HCT116 (cell line): Measurements from ENCODE around the gene FBXL4. TPM values are rescaled to one million over a fixed set of nuclear protein-coding genes. Genes with fewer than 3 reads are reported as not detected.

Experiments
- ATAC-seq: fragments of 200-7000 bp; cut with Tn5 transposase; 2 replicates; pipeline ENCODE4 v1.9.1; 2020; ENCODE audit warnings: mild to moderate bottlenecking, moderate library complexity
- BruUV-seq: library from RNA; stranded (reverse); fragments of 400-500 nt; replicated peaks from 2 replicates; lab custom pipeline; 2021; lab: Mats Ljungman, UMichigan
- CTCF ChIA-PET: fragments of 300-600 bp; sonication (Branson Sonifier 250); formaldehyde crosslinking; loops from one replicate; lab custom pipeline; 2021; ENCODE audit warnings: antibody characterized with exemption; lab: Charles Lee
- POLR2A ChIA-PET: fragments of 300-600, 350-600 bp; sonication (Branson Sonifier 250); formaldehyde crosslinking; loops from one replicate; lab custom pipeline; 2021; ENCODE audit warnings: antibody characterized with exemption; lab: Charles Lee
- RAD21 ChIA-PET, 2 experiments: fragments of 300-600 bp; sonication (Branson Sonifier 250); formaldehyde crosslinking; loops; one replicate each; lab custom pipeline; 2023; ENCODE audit warnings: low total read pairs in 2 of 2; ENCODE audit not compliant: uncharacterized antibody in 2 of 2, unreplicated experiment in 2 of 2, low non-redundant PET in 1 of 2; lab: Charles Lee
- DNase-seq: peaks from one replicate; pipeline ENCODE4 v3.0.0-alpha.2; 2010; ENCODE audit warnings: low read depth, low spot score
- H2AFZ ChIP-seq: fragments of 200-600 bp; shearing (Covaris generic), sonication (generic); 2 replicates; pipeline ENCODE4 v1.6.1; 2017; ENCODE audit warnings: low read depth, mixed run types, mixed read lengths, antibody characterized with exemption, low read length; ENCODE audit not compliant: poor library complexity, severe bottlenecking
- H3K27ac ChIP-seq: 2 replicates; pipeline ENCODE4 v1.5.1; 2012; ENCODE audit warnings: low read depth, low read length
- H3K27me3 ChIP-seq: fragments of 200-600 bp; sonication (generic); 2 replicates; pipeline ENCODE4 v1.6.1; 2016; ENCODE audit warnings: mixed run types, low read length, mixed read lengths; ENCODE audit not compliant: insufficient read depth
- H3K36me3 ChIP-seq, 2 experiments: fragments of 200-500 bp in 1 of 2; fragments of 200-600 bp in 1 of 2; sonication (Bioruptor generic) in 1 of 2; sonication (generic) in 1 of 2; 2 replicates each; pipeline versions ENCODE4 v1.5.1 to v1.6.1; 2014 to 2016; ENCODE audit warnings: low read length in 2 of 2, inconsistent platforms in 1 of 2, mixed read lengths in 1 of 2, mixed run types in 1 of 2; ENCODE audit not compliant: insufficient read depth in 2 of 2, control insufficient read depth in 1 of 2
- H3K4me1 ChIP-seq, 2 experiments: fragments of 200-600 bp in 1 of 2; sonication (generic) in 1 of 2; 2 replicates each; pipeline versions ENCODE4 v1.5.1 to v1.6.1; 2012 to 2017; ENCODE audit warnings: low read length in 2 of 2, inconsistent platforms in 1 of 2, mild to moderate bottlenecking in 1 of 2, mixed read lengths in 1 of 2, mixed run types in 1 of 2, moderate library complexity in 1 of 2; ENCODE audit not compliant: insufficient read depth in 2 of 2, control insufficient read depth in 1 of 2
- H3K4me2 ChIP-seq: fragments of 200-600 bp; sonication (generic); 2 replicates; pipeline ENCODE4 v1.6.1; 2017; ENCODE audit warnings: mixed run types, low read length, mixed read lengths
- H3K4me3 ChIP-seq, 2 experiments: fragments of 200-600 bp in 1 of 2; sonication (generic) in 1 of 2; replicated peaks in 1 of 2; 2 replicates each; pipeline ENCODE4 v1.5.1; 2011 to 2016; ENCODE audit warnings: low read length in 2 of 2, control low read depth in 1 of 2, low read depth in 1 of 2, mild to moderate bottlenecking in 1 of 2, mixed read lengths in 1 of 2, mixed run types in 1 of 2
- H3K79me2 ChIP-seq: fragments of 200-600 bp; sonication (generic); 2 replicates; pipeline ENCODE4 v1.6.1; 2017; ENCODE audit warnings: mild to moderate bottlenecking, mixed run types, low read length, moderate library complexity, mixed read lengths; ENCODE audit not compliant: insufficient read depth
- H3K9ac ChIP-seq: fragments of 200-600 bp; sonication (generic); 2 replicates; pipeline ENCODE4 v1.6.1; 2016; ENCODE audit warnings: low read length, mixed read lengths
- H3K9me2 ChIP-seq: fragments of 200-600 bp; sonication (generic), shearing (Covaris generic); 2 replicates; pipeline ENCODE4 v1.6.1; 2017; ENCODE audit warnings: mixed run types, mild to moderate bottlenecking, moderate library complexity; ENCODE audit not compliant: insufficient read depth
- H3K9me3 ChIP-seq, 2 experiments: fragments of 200-500 bp in 1 of 2; fragments of 200-600 bp in 1 of 2; sonication (Bioruptor generic) in 1 of 2; sonication (generic) in 1 of 2; 2 replicates each; pipeline ENCODE4 v1.6.1; 2014 to 2017; ENCODE audit warnings: low read length in 2 of 2, mixed read lengths in 2 of 2, inconsistent platforms in 1 of 2, low read depth in 1 of 2, mild to moderate bottlenecking in 1 of 2, mixed run types in 1 of 2, moderate library complexity in 1 of 2; ENCODE audit not compliant: control insufficient read depth in 1 of 2, insufficient read depth in 1 of 2
- H4K20me1 ChIP-seq: fragments of 200-600 bp; sonication (generic), shearing (Covaris generic); 2 replicates; pipeline ENCODE4 v1.6.1; 2017; ENCODE audit warnings: mixed run types, mild to moderate bottlenecking, moderate library complexity; ENCODE audit not compliant: insufficient read depth
- ATF3 ChIP-seq: IDR thresholded peaks from 2 replicates; pipeline ENCODE4 v1.6.1; 2012
- FOSL1 ChIP-seq: IDR thresholded peaks from 2 replicates; pipeline ENCODE4 v1.6.1; 2012; ENCODE audit warnings: low read depth
- POLR2AphosphoS5 ChIP-seq: IDR thresholded peaks from 2 replicates; pipeline ENCODE4 v1.6.1; 2011; ENCODE audit warnings: mild to moderate bottlenecking, low read depth, low read length, moderate library complexity
- RAD21 ChIP-seq: IDR thresholded peaks from 2 replicates; pipeline ENCODE4 v1.6.1; 2012; ENCODE audit warnings: low read depth, mild to moderate bottlenecking
- REST ChIP-seq: IDR thresholded peaks from 2 replicates; pipeline ENCODE4 v1.6.1; 2012; ENCODE audit warnings: low read depth
- SP1 ChIP-seq: IDR thresholded peaks from 2 replicates; pipeline ENCODE4 v1.6.1; 2012; ENCODE audit warnings: low read depth
- YY1 ChIP-seq: IDR thresholded peaks from 2 replicates; pipeline ENCODE4 v1.6.1; 2011; ENCODE audit warnings: low read length, low read depth, moderate library complexity, mild to moderate bottlenecking; ENCODE audit not compliant: insufficient replicate concordance; ENCODE audit errors: extremely low read depth
- intact Hi-C: fragments of 100-400 bp; cut with micrococcal nuclease; formaldehyde crosslinking; loops from 2 replicates; pipeline ENCODE4 v1.10.0; 2022
- total RNA-seq: library from RNA; stranded (reverse); gene quantifications from one replicate; pipeline ENCODE4 v1.2.1, GENCODE V29; 2021; ENCODE audit not compliant: unreplicated experiment
- TF ChIP-seq, protein P1 (sequence below), 3 experiments: fragments of 200-600 bp in 1 of 3; sonication (generic) in 1 of 3; IDR thresholded peaks in 2 of 3; conservative IDR thresholded peaks in 1 of 3; 2 replicates each; pipeline ENCODE4 v1.5.1; 2012 to 2017; ENCODE audit warnings: low read depth in 2 of 3, low read length in 2 of 3, antibody characterized with exemption in 1 of 3, borderline replicate concordance in 1 of 3, control low read depth in 1 of 3, mild to moderate bottlenecking in 1 of 3, mixed read lengths in 1 of 3, mixed run types in 1 of 3, moderate library complexity in 1 of 3; ENCODE audit not compliant: insufficient read depth in 1 of 3

FBXL4 gene
- total RNA-seq, 1 experiment from 2014 or later = 15.7 TPM

DNA sequence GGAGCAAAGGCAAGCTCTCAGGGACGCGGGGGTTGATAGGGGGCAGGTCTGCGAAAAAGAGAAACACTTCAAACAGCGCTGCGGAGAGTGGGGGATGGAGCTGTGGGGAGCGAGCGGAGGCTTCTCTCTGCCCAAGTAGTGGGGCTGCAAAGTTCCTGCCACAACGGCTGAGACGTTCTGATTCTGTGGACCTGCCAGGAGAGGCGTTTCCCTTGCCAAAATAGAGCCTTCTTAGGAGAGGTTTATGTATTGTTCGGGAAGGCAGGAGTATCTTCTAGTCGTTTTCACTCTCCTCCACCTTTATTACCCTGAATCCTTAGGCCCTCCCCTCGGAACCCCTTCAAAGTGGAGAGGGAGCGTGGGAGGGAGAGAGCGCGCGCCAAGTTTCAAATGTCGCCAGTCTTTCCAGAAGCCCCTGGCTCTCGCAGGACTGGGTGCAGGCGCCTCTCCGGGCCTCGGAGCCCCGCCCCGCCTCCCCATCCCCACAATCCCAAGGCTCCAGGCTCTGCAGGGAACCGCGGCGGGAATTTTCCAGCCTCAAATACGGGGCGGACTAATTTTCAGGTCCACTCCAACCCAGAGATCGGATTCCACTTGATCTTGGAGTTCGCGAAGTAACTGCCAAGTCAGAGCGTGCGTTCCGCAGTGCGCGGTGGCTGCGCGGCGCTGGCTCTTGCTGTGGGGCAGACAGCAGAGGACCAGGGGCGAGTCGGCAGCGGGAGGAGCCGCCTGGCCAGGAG lies 123.4 kb downstream of the FBXL4 start:
- no peak overlapping the region for H3K4me2 ChIP-seq
- 0 out of 2 replicates have a peak, but pooled peaks cover 4% of the 10 kb centered on the region for H3K9me2 ChIP-seq
- H3K9ac ChIP-seq = no peak overlapping the region
- ChIA-PET RAD21 (no interaction called here), POLR2A (no interaction called here), CTCF (no interaction called here)
- BruUV-seq = no TSS peak
- no peak overlapping the region for H2AFZ ChIP-seq
- no peaks in the 10 kb centered on the region for H3K79me2 ChIP-seq
- no peaks in the 10 kb centered on the region for H4K20me1 ChIP-seq
- peaks cover 10% of the 10 kb centered on the region for H3K27me3 ChIP-seq
- no peak overlapping the region for H3K27ac ChIP-seq
- TF ChIP-seq POLR2AphosphoS5 (no peak), REST (no peak), SP1 (no peak), RAD21 (no peak), ATF3 (no peak), FOSL1 (no peak), YY1 (no peak)
- TF ChIP-seq, protein P1, sequence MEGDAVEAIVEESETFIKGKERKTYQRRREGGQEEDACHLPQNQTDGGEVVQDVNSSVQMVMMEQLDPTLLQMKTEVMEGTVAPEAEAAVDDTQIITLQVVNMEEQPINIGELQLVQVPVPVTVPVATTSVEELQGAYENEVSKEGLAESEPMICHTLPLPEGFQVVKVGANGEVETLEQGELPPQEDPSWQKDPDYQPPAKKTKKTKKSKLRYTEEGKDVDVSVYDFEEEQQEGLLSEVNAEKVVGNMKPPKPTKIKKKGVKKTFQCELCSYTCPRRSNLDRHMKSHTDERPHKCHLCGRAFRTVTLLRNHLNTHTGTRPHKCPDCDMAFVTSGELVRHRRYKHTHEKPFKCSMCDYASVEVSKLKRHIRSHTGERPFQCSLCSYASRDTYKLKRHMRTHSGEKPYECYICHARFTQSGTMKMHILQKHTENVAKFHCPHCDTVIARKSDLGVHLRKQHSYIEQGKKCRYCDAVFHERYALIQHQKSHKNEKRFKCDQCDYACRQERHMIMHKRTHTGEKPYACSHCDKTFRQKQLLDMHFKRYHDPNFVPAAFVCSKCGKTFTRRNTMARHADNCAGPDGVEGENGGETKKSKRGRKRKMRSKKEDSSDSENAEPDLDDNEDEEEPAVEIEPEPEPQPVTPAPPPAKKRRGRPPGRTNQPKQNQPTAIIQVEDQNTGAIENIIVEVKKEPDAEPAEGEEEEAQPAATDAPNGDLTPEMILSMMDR (IDR thresholded peaks at IDR 0.05 in 2 of 3, conservative IDR thresholded peaks at IDR 0.05 in 1 of 3; ENCODE audit: borderline replicate concordance in 1 of 3, insufficient read depth in 1 of 3, low read depth in 2 of 3, low read length in 2 of 3) = no peak
- ATAC-seq = no peak
- intact Hi-C loops = no loop called here
- DNase-seq = no peak
- H3K36me3 ChIP-seq = no peaks in the 10 kb centered on the region
- no peaks in the 10 kb centered on the region for H3K4me1 ChIP-seq
- no peak overlapping the region for H3K4me3 ChIP-seq
- H3K9me3 ChIP-seq = no peaks in the 10 kb centered on the region
